WTC11 (cell line): ENCODE measurements around the gene LETM1. TPM values are rescaled to one million over a fixed set of nuclear protein-coding genes. Genes with fewer than 3 reads are reported as not detected.

Experiments used
- ATAC-seq: fragments of 200-7000 bp; cut with Tn5 transposase; 2 replicates; pipeline ENCODE4 v1.10.0; 2021; ENCODE audit warnings: mild to moderate bottlenecking, moderate library complexity
- CTCF ChIA-PET: fragments of 300-600 bp; sonication (Branson Sonifier 250); formaldehyde crosslinking; loops from one replicate; lab custom pipeline; 2021; ENCODE audit warnings: antibody characterized with exemption; lab: Charles Lee
- POLR2A ChIA-PET: fragments of 350-600 bp; sonication (Branson Sonifier 250); formaldehyde crosslinking; loops from one replicate; lab custom pipeline; 2021; ENCODE audit warnings: antibody characterized with exemption; lab: Charles Lee
- DNase-seq: peaks from one replicate; pipeline ENCODE4 v3.0.0; 2021; ENCODE audit warnings: low spot score
- H3K27ac Mint-ChIP-seq: 2 replicates; pipeline ENCODE4 v1.8.0; 2021; ENCODE audit warnings: mixed read lengths
- H3K27me3 Mint-ChIP-seq: 2 replicates; pipeline ENCODE4 v1.8.0; 2021; ENCODE audit warnings: low read depth, mild to moderate bottlenecking, moderate library complexity, mixed read lengths
- H3K36me3 Mint-ChIP-seq: 2 replicates; pipeline ENCODE4 v1.8.0; 2021; ENCODE audit warnings: mixed read lengths
- H3K4me1 Mint-ChIP-seq: 2 replicates; pipeline ENCODE4 v1.8.0; 2022; ENCODE audit warnings: mixed read lengths
- H3K4me3 Mint-ChIP-seq: 2 replicates; pipeline ENCODE4 v1.8.0; 2021; ENCODE audit warnings: mild to moderate bottlenecking, moderate library complexity, mixed read lengths
- H3K9me3 Mint-ChIP-seq: 2 replicates; pipeline ENCODE4 v1.8.0; 2021; ENCODE audit warnings: mixed read lengths
- ATF1 ChIP-seq: sonication (generic); formaldehyde crosslinking; IDR thresholded peaks from 2 replicates; pipeline ENCODE4 v1.8.1; 2023; ENCODE audit warnings: mild to moderate bottlenecking, moderate library complexity, missing genetic modification reagents
- ATF2 ChIP-seq: sonication (generic); formaldehyde crosslinking; IDR thresholded peaks from 2 replicates; pipeline ENCODE4 v1.8.1; 2022; ENCODE audit warnings: low read depth, missing genetic modification reagents, borderline replicate concordance
- GABPB1 ChIP-seq: sonication (generic); formaldehyde crosslinking; IDR thresholded peaks from 2 replicates; pipeline ENCODE4 v1.8.1; 2023; ENCODE audit warnings: mild to moderate bottlenecking, missing genetic modification reagents
- IRF2 ChIP-seq: sonication (generic); formaldehyde crosslinking; IDR thresholded peaks from 2 replicates; pipeline ENCODE4 v1.8.0; 2022; ENCODE audit warnings: low read depth, missing genetic modification reagents, borderline replicate concordance
- KAT7 ChIP-seq: sonication (generic); formaldehyde crosslinking; IDR thresholded peaks from 2 replicates; pipeline ENCODE4 v1.8.1; 2023; ENCODE audit warnings: missing genetic modification reagents, mild to moderate bottlenecking, borderline replicate concordance
- NFE2L1 ChIP-seq: sonication (generic); formaldehyde crosslinking; IDR thresholded peaks from 2 replicates; pipeline ENCODE4 v1.8.1; 2023; ENCODE audit warnings: missing genetic modification reagents
- NR1H2 ChIP-seq: sonication (generic); formaldehyde crosslinking; IDR thresholded peaks from 2 replicates; pipeline ENCODE4 v1.9.0; 2021; ENCODE audit warnings: mild to moderate bottlenecking, moderate library complexity, missing genetic modification reagents
- PRDM15 ChIP-seq: sonication (generic); formaldehyde crosslinking; IDR thresholded peaks from 2 replicates; pipeline ENCODE4 v1.8.0; 2022; ENCODE audit warnings: missing genetic modification reagents
- STAT6 ChIP-seq: sonication (generic); formaldehyde crosslinking; conservative IDR thresholded peaks from 2 replicates; pipeline ENCODE4 v1.8.1; 2023; ENCODE audit warnings: mild to moderate bottlenecking, low read depth, missing genetic modification reagents, moderate library complexity
- TP53 ChIP-seq: sonication (generic); formaldehyde crosslinking; IDR thresholded peaks from 2 replicates; pipeline ENCODE4 v1.8.1; 2023; ENCODE audit warnings: mild to moderate bottlenecking, missing genetic modification reagents
- ZBTB21 ChIP-seq: sonication (generic); formaldehyde crosslinking; IDR thresholded peaks from 2 replicates; pipeline ENCODE4 v1.8.1; 2023; ENCODE audit warnings: mild to moderate bottlenecking, missing genetic modification reagents, borderline replicate concordance
- ZMAT4 ChIP-seq: fragments of 250-450 bp; sonication (Bioruptor Pico); IDR thresholded peaks from 2 replicates; pipeline ENCODE4 v1.9.0; 2021; ENCODE audit warnings: mild to moderate bottlenecking
- total RNA-seq: library from RNA; stranded (reverse); gene quantifications from 3 replicates; pipeline ENCODE4 v1.2.3, GENCODE V29; 2021
- TF ChIP-seq, protein P1 (sequence below): sonication (generic); formaldehyde crosslinking; IDR thresholded peaks from 2 replicates; pipeline ENCODE4 v1.8.0; 2022; ENCODE audit warnings: mild to moderate bottlenecking, missing genetic modification reagents
- TF ChIP-seq, protein P2 (sequence below): sonication (generic); formaldehyde crosslinking; IDR thresholded peaks from 2 replicates; pipeline ENCODE4 v1.8.0; 2022; ENCODE audit warnings: mild to moderate bottlenecking, missing genetic modification reagents
- TF ChIP-seq, protein P3 (sequence below): sonication (generic); formaldehyde crosslinking; IDR thresholded peaks from 2 replicates; pipeline ENCODE4 v1.8.0; 2022; ENCODE audit warnings: mild to moderate bottlenecking, missing genetic modification reagents

Gene LETM1
- total RNA-seq, 1 experiment from 2014 or later = 66.7 TPM

DNA sequence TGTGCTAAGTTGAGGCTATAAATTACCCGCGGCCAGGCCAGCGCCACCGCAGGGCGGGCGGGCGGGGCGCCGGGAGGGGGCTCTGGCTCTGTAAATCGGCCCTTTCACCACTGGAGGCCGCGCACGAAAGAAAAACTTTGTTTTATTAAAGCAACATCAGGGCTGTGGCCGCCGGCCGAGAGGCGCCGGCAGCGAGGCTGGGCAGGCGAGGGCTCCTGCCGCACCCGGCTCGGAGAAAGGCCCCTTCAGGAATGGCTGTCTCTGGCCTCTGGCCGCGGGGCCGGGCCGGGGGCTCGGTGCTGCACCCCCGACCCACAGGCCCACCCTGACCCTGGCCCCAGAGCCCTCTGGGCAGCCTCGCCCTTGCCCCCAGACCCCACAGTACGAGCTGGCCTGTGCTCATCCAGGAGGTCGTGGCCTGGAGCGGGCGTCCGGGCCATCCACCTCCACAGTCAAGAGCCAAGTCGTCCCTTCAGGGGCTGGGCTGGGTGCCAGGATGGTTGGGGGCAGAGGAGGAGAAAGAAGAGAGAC lies 92.3 kb downstream of the LETM1 start:
- H3K27ac Mint-ChIP-seq = no peak overlapping the region
- DNase-seq (no peak), ATAC-seq (no peak)
- no peak overlapping the region for H3K4me3 Mint-ChIP-seq
- no peak for TF ChIP-seq GABPB1 (CRISPR knock-in tag)
- no peak for TF ChIP-seq NFE2L1 (CRISPR knock-in tag)
- TF ChIP-seq NR1H2 (CRISPR knock-in tag) = no peak
- no peak for TF ChIP-seq ZBTB21 (CRISPR knock-in tag)
- TF ChIP-seq ATF1 (CRISPR knock-in tag) = no peak
- TF ChIP-seq, protein P1, sequence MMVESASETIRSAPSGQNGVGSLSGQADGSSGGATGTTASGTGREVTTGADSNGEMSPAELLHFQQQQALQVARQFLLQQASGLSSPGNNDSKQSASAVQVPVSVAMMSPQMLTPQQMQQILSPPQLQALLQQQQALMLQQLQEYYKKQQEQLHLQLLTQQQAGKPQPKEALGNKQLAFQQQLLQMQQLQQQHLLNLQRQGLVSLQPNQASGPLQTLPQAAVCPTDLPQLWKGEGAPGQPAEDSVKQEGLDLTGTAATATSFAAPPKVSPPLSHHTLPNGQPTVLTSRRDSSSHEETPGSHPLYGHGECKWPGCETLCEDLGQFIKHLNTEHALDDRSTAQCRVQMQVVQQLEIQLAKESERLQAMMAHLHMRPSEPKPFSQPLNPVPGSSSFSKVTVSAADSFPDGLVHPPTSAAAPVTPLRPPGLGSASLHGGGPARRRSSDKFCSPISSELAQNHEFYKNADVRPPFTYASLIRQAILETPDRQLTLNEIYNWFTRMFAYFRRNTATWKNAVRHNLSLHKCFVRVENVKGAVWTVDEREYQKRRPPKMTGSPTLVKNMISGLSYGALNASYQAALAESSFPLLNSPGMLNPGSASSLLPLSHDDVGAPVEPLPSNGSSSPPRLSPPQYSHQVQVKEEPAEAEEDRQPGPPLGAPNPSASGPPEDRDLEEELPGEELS (CRISPR knock-in tag) = no peak
- TF ChIP-seq ATF2 (CRISPR knock-in tag) = no peak
- TF ChIP-seq STAT6 (CRISPR knock-in tag) = no peak
- TF ChIP-seq KAT7 = no peak
- TF ChIP-seq IRF2 (CRISPR knock-in tag) = no peak
- TF ChIP-seq ZMAT4 = no peak
- no peak for TF ChIP-seq TP53 (CRISPR knock-in tag)
- TF ChIP-seq, protein P2, sequence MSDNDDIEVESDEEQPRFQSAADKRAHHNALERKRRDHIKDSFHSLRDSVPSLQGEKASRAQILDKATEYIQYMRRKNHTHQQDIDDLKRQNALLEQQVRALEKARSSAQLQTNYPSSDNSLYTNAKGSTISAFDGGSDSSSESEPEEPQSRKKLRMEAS (CRISPR knock-in tag) = no peak
- no peak for TF ChIP-seq PRDM15
- TF ChIP-seq, protein P3, sequence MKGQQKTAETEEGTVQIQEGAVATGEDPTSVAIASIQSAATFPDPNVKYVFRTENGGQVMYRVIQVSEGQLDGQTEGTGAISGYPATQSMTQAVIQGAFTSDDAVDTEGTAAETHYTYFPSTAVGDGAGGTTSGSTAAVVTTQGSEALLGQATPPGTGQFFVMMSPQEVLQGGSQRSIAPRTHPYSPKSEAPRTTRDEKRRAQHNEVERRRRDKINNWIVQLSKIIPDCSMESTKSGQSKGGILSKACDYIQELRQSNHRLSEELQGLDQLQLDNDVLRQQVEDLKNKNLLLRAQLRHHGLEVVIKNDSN (CRISPR knock-in tag) = no peak
- H3K4me1 Mint-ChIP-seq = peaks cover 11% of the 10 kb centered on the region
- no peaks in the 10 kb centered on the region for H3K9me3 Mint-ChIP-seq
- no peaks in the 10 kb centered on the region for H3K36me3 Mint-ChIP-seq
- ChIA-PET CTCF (interaction anchor here (0.6 to 3.5 kb wide), 4 partner anchors 15 to 521 kb away, joined by 4 to 32 read pairs (median 6); no protein-coding TSS in a partner anchor), POLR2A (interaction anchor here (2.8 kb wide), 1 partner anchor 13 kb away, joined by 12 read pairs; no protein-coding TSS in a partner anchor)
- peaks cover 2% of the 10 kb centered on the region for H3K27me3 Mint-ChIP-seq
